GM12891 (cell line): Measurements from ENCODE around the gene CTBP2.

Source experiments
- PAX5 ChIP-seq: IDR thresholded peaks from 2 replicates; pipeline ENCODE4 v1.6.1; 2011; ENCODE audit warnings: low read length, moderate library complexity, mild to moderate bottlenecking; ENCODE audit not compliant: insufficient read depth, severe bottlenecking
- POLR2A ChIP-seq: IDR thresholded peaks from 2 replicates; pipeline ENCODE4 v1.6.1; 2011; ENCODE audit warnings: low read depth, low read length, control low read depth
- POLR2AphosphoS5 ChIP-seq: IDR thresholded peaks from 2 replicates; pipeline ENCODE4 v1.6.1; 2011; ENCODE audit warnings: low read depth, low read length, control low read depth
- POU2F2 ChIP-seq: IDR thresholded peaks from 2 replicates; pipeline ENCODE4 v1.6.1; 2011; ENCODE audit warnings: low read depth, mild to moderate bottlenecking, control low read depth, low read length, moderate library complexity
- SPI1 ChIP-seq: IDR thresholded peaks from 2 replicates; pipeline ENCODE4 v1.6.1; 2011; ENCODE audit warnings: low read depth, low read length, control low read depth
- TAF1 ChIP-seq: IDR thresholded peaks from 2 replicates; pipeline ENCODE4 v1.6.1; 2011; ENCODE audit warnings: low read depth, low read length, control low read depth

- no peak for TF ChIP-seq POLR2A
- no peak for TF ChIP-seq POLR2AphosphoS5
- no peak for TF ChIP-seq TAF1
- no peak for TF ChIP-seq SPI1
- no peak for TF ChIP-seq POU2F2
- TF ChIP-seq PAX5, result no peak
Observed at GRCh38 chr10:125076121-125076825, 84.1 kb downstream of the CTBP2 start.
